ENCODE results near the gene ADGRD1.

Gene ADGRD1

GRCh38 chr12:131137009-131137835 lies 183.5 kb downstream of the ADGRD1 start:
- no peak for DNase-seq (ENCODE audit: low read depth in 2 of 2)

- no peak for DNase-seq (ENCODE audit: low read depth in 2 of 2)
These were observed 184.3 kb downstream of the ADGRD1 start for GRCh38 chr12:131137836-131138637.

GRCh38 chr12:131138638-131139362 lies 185.1 kb downstream of the ADGRD1 start:
- DNase-seq (ENCODE audit: low read depth in 2 of 2) = no peak

GRCh38 chr12:131139363-131140068 lies 185.8 kb downstream of the ADGRD1 start:
- no peak for DNase-seq (ENCODE audit: low read depth in 2 of 2)

GRCh38 chr12:131140069-131140435 lies 186.3 kb downstream of the ADGRD1 start:
- no peak for DNase-seq (ENCODE audit: low read depth in 2 of 2)

GRCh38 chr12:131140697-131141096 lies 187.0 kb downstream of the ADGRD1 start:
- no peak for DNase-seq (ENCODE audit: low read depth in 2 of 2)

- DNase-seq (ENCODE audit: low read depth in 2 of 2) = no peak
These were observed 187.8 kb downstream of the ADGRD1 start for GRCh38 chr12:131141514-131141913.

- no peak for DNase-seq (ENCODE audit: low read depth in 2 of 2)
These were observed 189.4 kb downstream of the ADGRD1 start for GRCh38 chr12:131142891-131143657.

- DNase-seq (ENCODE audit: low read depth in 2 of 2) = no peak
These were observed 192.5 kb downstream of the ADGRD1 start for GRCh38 chr12:131146173-131146675.

- no peak for DNase-seq (ENCODE audit: low read depth in 2 of 2)
These were observed 193.6 kb downstream of the ADGRD1 start for GRCh38 chr12:131147293-131147692.

- DNase-seq (ENCODE audit: low read depth in 2 of 2) = no peak
These were observed 194.2 kb downstream of the ADGRD1 start for GRCh38 chr12:131147894-131148293.

GRCh38 chr12:131151558-131152345 lies 198.0 kb downstream of the ADGRD1 start:
- no peak for DNase-seq (ENCODE audit: low read depth in 2 of 2)

GRCh38 chr12:131152587-131152986 lies 198.9 kb downstream of the ADGRD1 start:
- DNase-seq (ENCODE audit: low read depth in 2 of 2) = no peak

- no peak for DNase-seq (ENCODE audit: low read depth in 2 of 2)
These were observed 199.3 kb downstream of the ADGRD1 start for GRCh38 chr12:131153016-131153415.

GRCh38 chr12:131153956-131154355 lies 200.2 kb downstream of the ADGRD1 start:
- no peak for DNase-seq (ENCODE audit: low read depth in 2 of 2)

- DNase-seq (ENCODE audit: low read depth in 2 of 2) = no peak
These were observed 201.4 kb downstream of the ADGRD1 start for GRCh38 chr12:131155131-131155530.

- no peak for DNase-seq (ENCODE audit: low read depth in 2 of 2)
These were observed 204.0 kb downstream of the ADGRD1 start for GRCh38 chr12:131157743-131158142.

GRCh38 chr12:131159660-131160059 lies 206.0 kb downstream of the ADGRD1 start:
- no peak for DNase-seq (ENCODE audit: low read depth in 2 of 2)

GRCh38 chr12:131162113-131162512 lies 208.4 kb downstream of the ADGRD1 start:
- DNase-seq (ENCODE audit: low read depth in 2 of 2) = no peak

- no peak for DNase-seq (ENCODE audit: low read depth in 2 of 2)
These were observed 209.6 kb downstream of the ADGRD1 start for GRCh38 chr12:131163189-131163738.

Measured in stimulated activated CD4-positive, alpha-beta T cell treated with anti-CD3 and anti-CD28 coated beads, Interleukin-4, amount 100 ng/mL, for 48 hours (primary cell).